Neural cell (in vitro differentiated cells): ENCODE results near the gene CREB1.
"Not testable (repeated sequence)": the region's sequence is repeated elsewhere in the genome, so short reads cannot be mapped to it uniquely, and the experiment has no call there.

Experiments used
- EP300 ChIP-seq: fragments of 450-650 bp; conservative IDR thresholded peaks from 2 replicates; pipeline ENCODE4 v1.6.1; 2014; ENCODE audit warnings: antibody characterized with exemption, mild to moderate bottlenecking, moderate library complexity; ENCODE audit not compliant: poor library complexity, severe bottlenecking
- EZH2 ChIP-seq: fragments of 200-600, 300-800 bp; shearing (Covaris generic), sonication (generic); IDR thresholded peaks from 2 replicates; pipeline ENCODE4 v1.6.1; 2014; ENCODE audit warnings: antibody characterized with exemption, low read length, borderline replicate concordance, mild to moderate bottlenecking; ENCODE audit not compliant: insufficient read depth, poor library complexity, severe bottlenecking
- MXI1 ChIP-seq: fragments of 450-650 bp; conservative IDR thresholded peaks from 2 replicates; pipeline ENCODE4 v1.6.1; 2014; ENCODE audit warnings: antibody characterized with exemption, mild to moderate bottlenecking; ENCODE audit not compliant: poor library complexity, severe bottlenecking
- POLR2AphosphoS5 ChIP-seq: IDR thresholded peaks from 2 replicates; pipeline ENCODE4 v1.6.1; 2012
- RAD21 ChIP-seq: fragments of 450-650 bp; conservative IDR thresholded peaks from 2 replicates; pipeline ENCODE4 v1.6.1; 2014; ENCODE audit warnings: antibody characterized with exemption, mild to moderate bottlenecking, moderate library complexity
- SMC3 ChIP-seq: fragments of 450-650 bp; conservative IDR thresholded peaks from 2 replicates; pipeline ENCODE4 v1.6.1; 2014; ENCODE audit warnings: antibody characterized with exemption, mild to moderate bottlenecking, moderate library complexity; ENCODE audit not compliant: poor library complexity
- TAF1 ChIP-seq: IDR thresholded peaks from 2 replicates; pipeline ENCODE4 v1.6.1; 2012; ENCODE audit warnings: low read depth
- TF ChIP-seq, protein P1 (sequence below): fragments of 450-650 bp; IDR thresholded peaks from 2 replicates; pipeline ENCODE4 v1.5.1; 2014; ENCODE audit warnings: antibody characterized with exemption, mild to moderate bottlenecking, moderate library complexity; ENCODE audit not compliant: poor library complexity, severe bottlenecking
- TF ChIP-seq, protein P2 (sequence below): IDR thresholded peaks from 2 replicates; pipeline ENCODE4 v1.6.1; 2012; ENCODE audit warnings: borderline replicate concordance

DNA sequence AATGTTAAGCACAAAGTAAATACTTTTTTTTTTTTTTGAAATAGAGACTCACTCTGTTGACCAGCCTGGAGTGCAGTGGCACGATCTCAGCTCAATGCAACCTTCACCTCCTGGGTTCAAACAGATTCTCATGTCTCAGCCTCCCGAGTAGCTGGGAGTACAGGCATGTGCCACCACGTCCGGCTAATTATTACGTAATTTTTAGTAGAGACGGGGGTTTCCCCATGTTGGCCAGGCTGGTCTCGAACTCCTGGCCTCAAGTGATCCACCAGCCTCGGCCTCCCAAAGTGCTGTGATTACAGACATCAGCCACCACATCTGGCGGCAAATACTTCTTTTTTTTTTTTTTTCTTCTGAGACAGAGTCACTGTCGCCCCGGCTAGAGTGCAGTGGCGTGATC lies 32.8 kb upstream of the CREB1 start:
- TF ChIP-seq EP300, MXI1, POLR2AphosphoS5, SMC3, TAF1, EZH2, RAD21: not testable (repeated sequence)
- TF ChIP-seq, protein P1, sequence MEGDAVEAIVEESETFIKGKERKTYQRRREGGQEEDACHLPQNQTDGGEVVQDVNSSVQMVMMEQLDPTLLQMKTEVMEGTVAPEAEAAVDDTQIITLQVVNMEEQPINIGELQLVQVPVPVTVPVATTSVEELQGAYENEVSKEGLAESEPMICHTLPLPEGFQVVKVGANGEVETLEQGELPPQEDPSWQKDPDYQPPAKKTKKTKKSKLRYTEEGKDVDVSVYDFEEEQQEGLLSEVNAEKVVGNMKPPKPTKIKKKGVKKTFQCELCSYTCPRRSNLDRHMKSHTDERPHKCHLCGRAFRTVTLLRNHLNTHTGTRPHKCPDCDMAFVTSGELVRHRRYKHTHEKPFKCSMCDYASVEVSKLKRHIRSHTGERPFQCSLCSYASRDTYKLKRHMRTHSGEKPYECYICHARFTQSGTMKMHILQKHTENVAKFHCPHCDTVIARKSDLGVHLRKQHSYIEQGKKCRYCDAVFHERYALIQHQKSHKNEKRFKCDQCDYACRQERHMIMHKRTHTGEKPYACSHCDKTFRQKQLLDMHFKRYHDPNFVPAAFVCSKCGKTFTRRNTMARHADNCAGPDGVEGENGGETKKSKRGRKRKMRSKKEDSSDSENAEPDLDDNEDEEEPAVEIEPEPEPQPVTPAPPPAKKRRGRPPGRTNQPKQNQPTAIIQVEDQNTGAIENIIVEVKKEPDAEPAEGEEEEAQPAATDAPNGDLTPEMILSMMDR, result not testable (repeated sequence)
- TF ChIP-seq, protein P2, sequence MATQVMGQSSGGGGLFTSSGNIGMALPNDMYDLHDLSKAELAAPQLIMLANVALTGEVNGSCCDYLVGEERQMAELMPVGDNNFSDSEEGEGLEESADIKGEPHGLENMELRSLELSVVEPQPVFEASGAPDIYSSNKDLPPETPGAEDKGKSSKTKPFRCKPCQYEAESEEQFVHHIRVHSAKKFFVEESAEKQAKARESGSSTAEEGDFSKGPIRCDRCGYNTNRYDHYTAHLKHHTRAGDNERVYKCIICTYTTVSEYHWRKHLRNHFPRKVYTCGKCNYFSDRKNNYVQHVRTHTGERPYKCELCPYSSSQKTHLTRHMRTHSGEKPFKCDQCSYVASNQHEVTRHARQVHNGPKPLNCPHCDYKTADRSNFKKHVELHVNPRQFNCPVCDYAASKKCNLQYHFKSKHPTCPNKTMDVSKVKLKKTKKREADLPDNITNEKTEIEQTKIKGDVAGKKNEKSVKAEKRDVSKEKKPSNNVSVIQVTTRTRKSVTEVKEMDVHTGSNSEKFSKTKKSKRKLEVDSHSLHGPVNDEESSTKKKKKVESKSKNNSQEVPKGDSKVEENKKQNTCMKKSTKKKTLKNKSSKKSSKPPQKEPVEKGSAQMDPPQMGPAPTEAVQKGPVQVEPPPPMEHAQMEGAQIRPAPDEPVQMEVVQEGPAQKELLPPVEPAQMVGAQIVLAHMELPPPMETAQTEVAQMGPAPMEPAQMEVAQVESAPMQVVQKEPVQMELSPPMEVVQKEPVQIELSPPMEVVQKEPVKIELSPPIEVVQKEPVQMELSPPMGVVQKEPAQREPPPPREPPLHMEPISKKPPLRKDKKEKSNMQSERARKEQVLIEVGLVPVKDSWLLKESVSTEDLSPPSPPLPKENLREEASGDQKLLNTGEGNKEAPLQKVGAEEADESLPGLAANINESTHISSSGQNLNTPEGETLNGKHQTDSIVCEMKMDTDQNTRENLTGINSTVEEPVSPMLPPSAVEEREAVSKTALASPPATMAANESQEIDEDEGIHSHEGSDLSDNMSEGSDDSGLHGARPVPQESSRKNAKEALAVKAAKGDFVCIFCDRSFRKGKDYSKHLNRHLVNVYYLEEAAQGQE, result not testable (repeated sequence)
